ENCODE measurements around the gene PWWP2B.

GRCh38 chr10:132412316-132413192 is 15.6 kb downstream of the PWWP2B start:
- TF ChIP-seq, protein P1, sequence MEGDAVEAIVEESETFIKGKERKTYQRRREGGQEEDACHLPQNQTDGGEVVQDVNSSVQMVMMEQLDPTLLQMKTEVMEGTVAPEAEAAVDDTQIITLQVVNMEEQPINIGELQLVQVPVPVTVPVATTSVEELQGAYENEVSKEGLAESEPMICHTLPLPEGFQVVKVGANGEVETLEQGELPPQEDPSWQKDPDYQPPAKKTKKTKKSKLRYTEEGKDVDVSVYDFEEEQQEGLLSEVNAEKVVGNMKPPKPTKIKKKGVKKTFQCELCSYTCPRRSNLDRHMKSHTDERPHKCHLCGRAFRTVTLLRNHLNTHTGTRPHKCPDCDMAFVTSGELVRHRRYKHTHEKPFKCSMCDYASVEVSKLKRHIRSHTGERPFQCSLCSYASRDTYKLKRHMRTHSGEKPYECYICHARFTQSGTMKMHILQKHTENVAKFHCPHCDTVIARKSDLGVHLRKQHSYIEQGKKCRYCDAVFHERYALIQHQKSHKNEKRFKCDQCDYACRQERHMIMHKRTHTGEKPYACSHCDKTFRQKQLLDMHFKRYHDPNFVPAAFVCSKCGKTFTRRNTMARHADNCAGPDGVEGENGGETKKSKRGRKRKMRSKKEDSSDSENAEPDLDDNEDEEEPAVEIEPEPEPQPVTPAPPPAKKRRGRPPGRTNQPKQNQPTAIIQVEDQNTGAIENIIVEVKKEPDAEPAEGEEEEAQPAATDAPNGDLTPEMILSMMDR (IDR thresholded peaks at IDR 0.05) = no peak
- TF ChIP-seq POLR2A (IDR thresholded peaks at IDR 0.05) = no peak
